NCI-H1694 treated with DMSO at 0.1 percent for 48 hours (cell line): Measurements from ENCODE around the gene F13A1.
"Not testable (repeated sequence)": the region's sequence is repeated elsewhere in the genome, so short reads cannot be mapped to it uniquely, and the experiment has no call there.

Experiments
- DNase-seq: peaks from one replicate; lab custom pipeline; 2025; lab: John Stamatoyannopoulos, UW

F13A1 gene

DNA sequence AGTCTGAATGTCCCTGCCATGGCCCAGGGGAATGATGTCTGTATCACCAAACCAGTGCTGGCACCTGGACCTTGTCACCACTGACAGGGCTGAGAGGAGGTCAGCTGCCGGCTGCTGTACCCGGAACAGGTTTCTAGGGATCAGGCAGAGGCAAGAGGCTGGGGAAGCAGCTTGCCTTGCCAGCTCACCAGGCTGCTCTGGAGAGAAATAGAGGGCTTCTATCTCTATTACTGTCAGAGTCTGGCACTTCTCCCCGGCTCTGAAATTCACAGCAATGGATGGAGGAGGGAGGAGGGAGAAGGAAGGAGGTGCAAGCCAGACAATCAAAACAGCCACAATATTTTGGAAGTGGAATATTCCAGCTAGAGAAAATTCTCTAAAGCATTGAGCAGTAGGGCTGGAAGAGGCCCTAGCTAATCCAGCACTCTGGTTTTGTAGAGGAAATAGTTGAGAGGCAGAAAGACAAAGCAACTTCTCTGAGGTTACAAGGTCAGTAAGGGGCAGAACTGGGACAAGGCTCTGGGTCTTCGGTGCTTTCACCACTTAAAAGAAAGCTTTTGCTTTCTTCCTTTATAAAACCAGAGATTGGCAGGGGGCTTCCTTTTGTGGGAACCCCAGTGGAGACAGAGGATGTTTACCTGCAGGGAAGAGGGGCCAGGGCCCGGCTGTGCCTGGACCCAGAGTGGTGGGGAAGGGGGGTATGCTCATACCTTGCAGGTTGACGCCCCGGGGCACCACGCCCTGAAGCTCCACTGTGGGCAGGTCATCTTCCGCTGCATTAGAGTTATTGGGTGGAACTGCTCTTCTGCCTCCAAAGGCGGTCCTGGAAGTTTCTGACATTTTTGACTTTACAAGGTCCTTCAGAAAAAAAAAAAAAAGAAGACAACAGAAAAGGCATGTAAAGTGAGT lies 2.4 kb downstream of the F13A1 start:
- DNase-seq, result no peak

DNA sequence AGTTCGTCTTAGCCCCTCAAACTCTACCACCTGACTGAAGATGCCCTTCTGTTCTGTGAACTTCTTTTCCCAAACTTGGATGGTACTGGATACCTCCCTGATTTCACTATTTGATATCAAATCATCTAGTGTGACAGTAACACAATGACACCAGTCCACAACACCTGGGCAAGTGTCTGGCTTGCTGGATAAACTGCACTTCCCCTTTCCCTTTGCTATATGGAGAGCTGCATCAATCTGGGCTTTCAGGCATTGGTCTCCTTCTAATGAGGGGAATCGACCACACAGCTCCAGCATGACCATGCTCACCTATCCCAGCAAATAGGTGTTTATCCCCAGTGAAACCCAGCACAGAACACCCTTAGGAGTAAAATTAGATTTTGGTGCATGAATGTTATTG lies 3.1 kb downstream of the F13A1 start:
- DNase-seq, result no peak

DNA sequence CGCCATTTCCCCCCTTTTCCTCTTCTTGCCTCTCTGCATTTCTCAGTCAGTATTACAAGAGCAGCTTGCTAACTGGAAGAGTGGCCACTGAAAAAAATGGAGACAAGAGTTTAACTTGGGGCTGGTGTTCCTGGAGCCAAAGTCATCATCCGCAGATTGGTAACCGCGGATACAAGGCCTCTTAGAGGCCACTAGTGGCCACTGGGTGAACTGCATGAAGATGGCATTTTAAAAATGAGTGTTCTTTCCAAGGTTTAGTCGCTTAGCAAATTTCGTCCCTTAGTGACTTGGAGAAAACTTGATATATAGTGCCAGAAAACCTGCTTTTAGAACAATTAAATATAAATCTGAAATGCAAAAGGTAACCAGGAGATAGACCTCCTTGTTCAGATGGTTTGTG lies 4.8 kb downstream of the F13A1 start:
- peak; percentile 49 for DNase-seq

DNA sequence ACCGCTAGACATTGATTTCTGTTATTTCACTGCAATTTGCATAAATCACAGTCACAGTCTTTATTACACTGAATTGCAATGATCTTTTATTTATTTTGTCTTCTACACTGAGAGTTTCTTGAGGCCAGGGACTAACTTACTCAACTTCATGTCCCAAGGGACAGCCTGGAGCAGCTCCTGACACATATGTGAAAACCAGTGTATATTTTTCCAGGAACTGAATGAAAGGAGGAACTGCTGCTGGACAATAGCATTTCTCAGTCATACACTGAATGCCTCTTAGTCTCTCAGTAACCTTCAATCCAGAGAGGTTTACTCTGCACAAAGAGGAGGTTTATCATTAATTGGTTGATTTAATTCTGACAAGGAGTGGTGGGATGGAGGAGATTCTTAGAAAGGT lies 5.9 kb downstream of the F13A1 start:
- no peak for DNase-seq

DNA sequence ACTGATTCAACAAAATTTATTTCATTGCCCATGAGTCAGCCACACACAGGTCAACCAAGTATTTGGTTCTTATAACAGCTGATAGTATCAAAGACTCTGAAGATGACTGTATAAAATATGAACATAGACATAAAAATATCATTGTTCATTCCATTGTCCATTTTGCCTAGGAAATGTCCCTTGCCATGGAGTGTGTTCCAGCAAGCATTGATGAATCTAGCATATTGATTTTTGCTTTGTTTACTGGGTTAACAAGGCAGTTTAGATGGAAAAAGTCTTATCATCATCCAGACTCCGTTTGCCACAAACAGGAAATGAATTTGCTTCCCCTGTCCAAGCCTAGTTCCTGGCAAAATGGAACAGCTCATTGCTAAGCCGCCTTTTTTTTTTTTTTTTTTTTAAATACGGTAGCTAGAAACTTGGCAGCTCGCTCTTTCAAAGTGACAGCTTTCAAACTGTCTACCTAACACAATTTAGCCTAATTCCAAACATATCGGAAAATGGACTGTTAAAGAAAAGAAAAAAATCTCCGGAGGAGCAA lies 7.5 kb downstream of the F13A1 start:
- DNase-seq, result no peak

DNA sequence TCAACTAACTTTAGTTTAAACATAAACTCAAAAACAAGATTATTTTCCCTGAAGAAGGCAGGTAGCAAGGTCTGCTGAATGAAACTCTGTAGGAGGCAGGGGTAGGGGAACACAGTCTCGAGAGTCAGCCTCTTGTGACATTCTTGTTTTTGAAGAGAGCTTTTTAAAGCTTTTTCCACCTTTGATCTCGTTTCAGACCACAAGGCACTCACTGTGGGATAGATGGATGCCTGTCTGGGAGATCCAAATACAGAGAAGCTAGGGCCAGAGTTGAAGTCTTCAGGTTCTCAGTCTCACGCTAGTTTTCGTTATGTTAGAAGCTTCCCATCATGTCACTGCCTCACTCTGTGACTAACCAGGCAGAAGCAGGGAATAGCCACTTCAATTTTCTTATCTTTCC lies 14.9 kb downstream of the F13A1 start:
- no peak for DNase-seq

DNA sequence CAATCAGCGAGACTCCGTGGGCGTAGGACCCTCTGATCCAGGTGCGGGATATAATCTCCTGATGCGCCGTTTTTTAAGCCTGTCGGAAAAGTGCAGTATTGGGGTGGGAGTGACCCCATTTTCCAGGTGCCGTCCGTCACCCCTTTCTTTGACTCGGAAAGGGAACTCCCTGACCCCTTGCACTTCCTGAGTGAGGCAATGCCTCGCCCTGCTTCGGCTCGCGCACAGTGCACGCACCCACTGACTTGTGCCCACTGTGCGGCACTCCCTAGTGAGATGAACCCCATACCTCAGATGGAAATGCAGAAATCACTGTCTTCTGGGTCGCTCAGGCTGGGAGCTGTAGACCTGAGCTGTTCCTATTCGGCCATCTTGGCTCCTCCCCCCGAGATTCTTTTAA lies 20.1 kb downstream of the F13A1 start:
- DNase-seq, result not testable (repeated sequence)

DNA sequence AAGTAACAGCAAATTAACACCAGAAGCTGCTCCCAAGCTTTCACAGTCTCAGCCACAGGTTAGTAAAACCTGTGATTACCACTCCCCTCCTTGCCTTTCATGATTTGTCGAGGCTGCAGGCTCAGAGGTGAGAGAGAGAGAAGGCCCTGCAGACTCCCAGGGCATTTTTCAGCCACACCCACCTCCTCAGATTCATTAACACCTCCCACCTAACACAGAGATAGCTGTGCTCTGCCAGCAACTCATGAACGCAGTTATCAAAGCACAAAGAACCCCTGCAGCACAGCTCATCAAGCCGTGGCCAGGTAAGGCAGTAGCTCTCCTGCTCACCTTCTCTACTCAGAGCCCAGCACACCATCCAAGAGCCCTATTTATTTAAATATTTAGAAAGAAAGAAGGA lies 27.1 kb downstream of the F13A1 start:
- no peak for DNase-seq

DNA sequence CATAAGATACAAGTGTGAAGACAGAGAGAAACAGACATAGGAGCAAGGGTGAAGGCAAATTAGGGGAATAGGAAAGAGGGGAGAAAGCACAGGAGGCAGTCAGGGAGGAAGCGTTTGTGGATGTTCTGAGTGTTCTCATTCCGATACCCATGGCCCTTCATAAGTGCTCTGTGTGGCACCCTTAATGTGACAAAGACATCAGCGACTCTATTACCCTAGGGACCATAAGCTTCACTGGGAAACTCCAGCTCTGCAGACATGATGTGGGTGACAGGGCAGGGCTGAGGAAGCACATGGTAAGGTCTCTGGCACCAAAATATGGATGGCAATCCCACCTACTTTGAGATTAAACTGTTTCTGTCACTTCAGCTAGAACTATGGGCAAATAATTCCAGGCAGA lies 33.0 kb downstream of the F13A1 start:
- DNase-seq, result no peak

DNA sequence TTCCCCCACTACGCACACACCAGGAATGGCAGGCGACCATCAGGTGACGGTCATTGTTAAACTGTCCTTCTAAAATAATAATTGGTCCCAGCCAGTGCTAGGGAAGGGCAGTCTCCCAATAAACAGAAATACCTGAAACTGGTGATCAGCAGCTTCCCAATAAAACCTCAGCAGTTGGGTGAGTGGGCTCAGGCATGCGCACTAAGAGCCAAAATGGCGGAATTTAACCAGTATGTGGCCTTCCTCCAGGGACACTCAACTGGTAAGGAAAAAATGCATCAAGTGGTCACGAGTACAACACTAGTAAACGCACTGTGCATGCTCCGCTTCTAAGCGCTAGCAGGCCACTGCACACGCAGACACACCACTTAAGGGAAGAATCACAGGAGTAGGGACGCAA lies 34.8 kb downstream of the F13A1 start:
- DNase-seq, result no peak

DNA sequence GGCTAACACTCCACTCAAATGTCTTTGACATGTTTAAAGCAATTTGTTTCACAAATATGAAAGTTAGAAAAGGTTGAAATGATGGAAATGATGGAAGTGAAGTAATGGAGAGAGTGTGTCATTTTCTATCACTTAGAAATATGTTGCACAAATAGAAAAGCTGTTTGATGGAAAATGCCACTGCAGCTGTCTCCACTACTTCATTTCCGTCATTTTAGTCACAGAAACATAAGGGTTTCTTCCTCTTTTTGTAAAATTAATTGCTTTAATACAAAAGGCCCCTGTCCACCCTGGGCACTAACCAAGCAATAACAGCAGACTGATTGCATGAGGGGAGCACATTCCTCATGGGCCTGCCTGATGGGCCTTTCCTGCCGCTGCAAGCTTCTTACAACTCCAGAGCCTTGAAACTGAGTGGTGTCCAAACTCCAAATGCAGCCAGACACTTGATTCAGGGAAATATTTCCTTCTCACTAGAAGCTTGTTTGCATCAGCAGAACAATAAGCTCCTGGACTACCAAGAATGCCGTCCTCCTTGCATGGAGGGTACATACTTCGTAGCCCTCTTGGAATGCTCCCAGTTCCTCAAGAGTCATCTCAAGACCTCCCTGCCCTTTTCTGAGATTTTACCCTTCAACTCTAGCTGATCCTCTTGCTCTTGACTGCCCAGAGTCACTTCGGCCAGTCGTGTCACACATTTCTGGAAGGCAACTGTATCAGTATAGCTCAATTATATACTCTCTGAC lies 36.1 kb downstream of the F13A1 start:
- no peak for DNase-seq

DNA sequence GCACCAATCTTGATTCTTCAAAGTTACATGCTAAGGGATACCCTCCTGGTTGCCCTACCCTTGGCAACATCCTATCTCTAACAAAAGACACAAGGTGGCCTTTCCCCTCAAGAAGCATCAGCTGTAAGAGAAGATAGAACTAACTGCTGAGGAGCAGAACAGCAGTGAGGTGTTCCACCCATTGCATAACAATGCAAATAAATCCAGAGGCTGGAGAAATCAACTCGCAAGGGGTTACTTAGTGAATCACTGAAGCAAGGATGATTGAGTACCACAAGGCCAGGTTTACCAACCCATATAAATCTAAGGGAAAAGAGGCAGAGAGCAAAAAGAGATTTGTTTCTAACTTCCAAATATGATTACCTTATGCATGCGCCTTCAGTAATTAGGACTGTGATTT lies 36.7 kb downstream of the F13A1 start:
- DNase-seq, result no peak

DNA sequence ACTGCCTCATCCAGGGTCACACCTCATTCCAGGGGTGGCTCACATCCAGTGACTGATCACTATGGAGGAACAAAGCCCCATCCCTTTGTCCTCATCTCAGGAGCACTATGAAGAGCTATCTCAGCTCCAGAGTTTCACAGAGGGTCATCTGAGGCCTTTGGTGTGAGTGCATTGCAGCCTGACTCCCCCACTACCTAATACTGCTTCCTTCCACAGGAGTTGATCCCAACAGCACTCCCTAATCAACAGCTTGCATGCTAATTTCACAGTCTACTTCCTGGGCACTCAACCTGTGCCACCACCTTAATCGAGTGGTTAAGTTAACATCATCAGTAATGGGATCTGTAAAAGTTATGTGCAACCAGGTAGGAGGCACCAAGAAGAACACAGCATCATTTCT lies 37.7 kb downstream of the F13A1 start:
- DNase-seq, result no peak

DNA sequence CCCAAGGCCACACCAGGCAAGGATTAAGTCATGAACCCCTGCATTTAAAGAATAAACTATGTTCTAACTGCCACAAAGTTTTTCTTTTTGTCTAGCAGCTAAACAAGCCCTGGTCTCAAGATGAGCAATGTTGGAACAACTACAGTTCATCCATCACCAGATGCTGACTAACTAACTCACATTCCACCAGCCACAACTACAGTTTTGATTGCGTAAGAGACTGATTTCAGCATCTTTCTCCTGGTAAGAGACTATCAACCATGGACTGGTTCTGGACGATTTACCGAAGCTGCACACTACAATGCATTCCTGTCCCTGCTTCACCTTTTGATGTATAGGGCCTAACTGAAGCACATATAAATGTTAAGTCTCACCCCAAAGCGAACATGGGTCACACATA lies 43.0 kb downstream of the F13A1 start:
- no peak for DNase-seq

DNA sequence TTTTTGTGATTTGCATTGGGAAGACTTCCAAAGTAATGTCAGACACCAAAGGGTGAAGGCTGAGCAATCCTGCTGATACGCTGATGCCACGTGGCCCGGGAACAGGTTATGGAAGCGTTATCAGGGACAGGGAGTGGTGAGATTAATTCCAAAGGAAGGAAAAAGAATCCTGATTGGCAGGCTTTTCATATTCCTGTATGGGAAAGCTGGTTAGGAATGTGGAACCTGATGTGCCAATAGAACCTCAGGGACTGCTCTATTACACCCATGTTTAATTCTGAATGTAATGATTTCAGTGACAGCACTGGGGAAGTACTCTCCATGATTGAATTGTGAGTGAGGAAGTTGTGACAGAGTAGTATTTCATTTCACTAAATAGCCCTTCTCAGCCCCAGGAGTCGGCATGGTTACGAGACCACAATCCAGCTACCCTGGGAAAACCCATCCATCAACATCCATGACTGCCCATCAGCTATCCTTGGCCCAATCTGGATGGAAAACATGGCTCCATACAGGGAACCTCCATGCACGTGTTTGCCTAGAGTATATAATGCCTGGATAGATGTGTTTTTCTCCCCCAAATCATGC lies 49.4 kb downstream of the F13A1 start:
- DNase-seq, result no peak

DNA sequence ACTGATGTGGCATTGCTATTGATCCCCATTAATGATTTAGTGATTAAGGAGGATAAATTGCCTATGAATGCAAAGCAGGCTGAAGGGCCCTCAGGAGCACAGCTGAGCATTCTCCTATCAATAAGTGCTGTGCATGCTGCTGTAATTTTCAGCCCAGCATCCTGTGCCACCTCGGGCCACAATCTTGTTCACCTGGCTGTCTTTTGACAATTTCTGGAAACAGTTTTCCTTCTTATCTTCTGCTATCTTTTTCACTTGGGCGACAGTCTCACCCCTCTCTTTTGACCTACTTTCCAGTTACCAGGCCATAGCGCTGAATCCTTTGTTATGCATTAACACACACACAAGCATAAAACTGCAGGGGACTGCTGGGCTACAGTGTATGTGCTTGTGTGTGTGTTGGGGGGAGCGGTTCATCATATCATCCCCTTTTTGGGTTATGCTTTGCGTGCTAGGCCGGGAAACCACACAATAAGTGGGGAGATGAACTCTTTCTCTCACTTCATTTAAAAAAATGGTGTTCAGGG lies 60.2 kb downstream of the F13A1 start:
- no peak for DNase-seq

DNA sequence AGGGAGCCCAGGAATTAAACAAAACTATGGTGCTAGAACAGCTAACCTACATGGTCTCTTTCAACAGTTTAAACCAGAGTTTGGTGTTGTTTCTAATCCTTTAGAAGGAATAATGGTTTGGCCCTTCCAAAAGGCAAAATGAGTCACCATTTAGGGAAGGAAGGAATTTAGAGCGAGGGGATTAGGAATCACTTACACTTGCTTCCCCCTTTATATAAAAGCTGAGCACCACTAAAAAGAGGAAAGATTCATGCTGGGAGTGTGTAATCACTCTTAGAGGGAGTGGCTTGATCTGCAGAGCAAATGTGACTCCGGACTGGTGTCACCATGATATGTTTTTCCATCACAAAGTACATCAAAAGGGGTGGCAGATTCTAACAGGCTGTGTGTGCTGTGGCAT lies 63.6 kb downstream of the F13A1 start:
- no peak for DNase-seq

DNA sequence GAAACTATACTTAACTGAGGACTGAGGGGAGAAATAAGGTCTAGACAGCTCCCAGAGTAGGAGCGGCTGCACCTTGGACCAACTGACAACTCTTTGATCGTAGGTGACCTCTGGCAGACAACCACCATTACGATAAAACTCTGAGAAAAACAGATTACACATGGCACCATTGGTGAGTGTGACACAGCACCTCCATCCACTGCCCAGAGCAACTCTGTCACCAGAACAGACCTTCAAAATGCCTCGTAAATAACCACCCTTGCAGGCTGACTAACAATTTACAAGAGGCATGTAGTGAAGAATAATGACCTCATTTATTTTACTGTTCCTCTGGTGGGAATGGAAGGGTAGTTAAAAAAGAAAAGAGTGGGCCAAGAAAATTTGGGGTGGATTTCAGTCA lies 64.2 kb downstream of the F13A1 start:
- no peak for DNase-seq

DNA sequence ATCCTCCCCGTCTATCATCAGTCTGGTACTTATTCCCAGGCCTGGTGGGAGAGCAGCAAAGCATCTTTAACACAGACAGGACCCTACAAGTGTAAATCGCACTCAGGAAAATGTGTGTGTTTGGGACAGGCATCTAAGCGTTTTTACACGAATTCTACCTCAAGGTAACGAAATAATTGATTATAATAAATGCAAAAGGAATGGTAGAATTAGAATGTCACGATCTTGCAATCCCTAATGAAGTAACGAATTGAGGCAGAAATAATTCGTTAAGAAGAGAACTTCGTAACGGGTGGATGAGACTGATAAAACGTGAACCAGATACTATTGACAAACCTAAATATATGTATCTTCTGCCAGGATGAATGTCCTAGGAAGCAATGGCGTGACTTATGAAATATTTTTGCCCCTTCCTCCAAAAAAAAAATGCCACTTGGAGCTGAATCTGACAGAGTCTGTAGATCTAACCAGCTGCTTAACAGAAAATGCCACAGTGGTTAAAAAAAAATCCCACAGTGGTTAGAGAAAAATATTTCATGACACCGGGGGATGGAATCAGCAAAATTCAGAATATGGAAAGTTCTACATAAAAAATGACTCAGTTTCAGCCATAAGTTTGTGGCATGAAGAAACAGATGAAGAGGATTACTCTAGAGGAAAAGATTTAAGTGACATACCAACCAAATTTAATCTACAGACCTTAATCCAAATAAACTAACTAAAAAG lies 68.7 kb downstream of the F13A1 start:
- no peak for DNase-seq

DNA sequence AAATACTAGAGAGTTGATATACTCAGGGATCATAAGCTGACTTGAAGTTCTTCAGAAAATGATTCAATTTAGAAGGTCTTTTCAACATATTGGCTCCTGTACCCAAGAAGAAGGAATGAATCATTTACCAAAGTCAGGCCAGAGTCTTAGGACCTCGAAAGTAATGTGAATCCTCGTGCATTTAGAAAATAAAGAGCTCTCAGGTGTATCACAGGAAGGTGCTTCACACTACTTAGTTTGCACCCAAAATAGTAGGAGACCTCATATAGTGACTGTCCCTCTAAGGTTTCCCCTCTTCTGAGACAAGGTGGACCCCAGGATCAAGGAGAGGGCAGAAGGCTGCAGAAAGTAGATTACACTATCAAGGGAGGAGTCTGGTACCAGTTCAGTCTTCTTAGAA lies 71.8 kb downstream of the F13A1 start:
- DNase-seq, result no peak

DNA sequence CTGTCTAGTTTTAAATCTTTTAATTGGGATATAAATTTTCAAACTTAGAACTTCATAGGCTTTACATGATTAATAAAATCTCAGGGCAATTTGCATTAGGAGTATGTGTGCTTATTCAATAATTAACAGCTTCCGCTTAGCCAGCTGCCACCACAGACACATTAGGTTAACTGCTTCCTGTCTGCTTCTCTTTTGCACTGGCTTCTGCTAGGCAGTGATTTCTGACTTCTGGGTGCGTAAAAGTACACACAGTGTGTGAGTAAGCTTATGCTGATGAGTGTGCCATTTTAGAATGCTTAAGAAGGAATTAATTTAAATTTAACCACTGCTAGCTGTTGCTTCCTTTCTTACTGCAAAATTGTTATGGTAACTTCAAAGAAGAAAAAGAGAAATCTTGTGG lies 73.9 kb downstream of the F13A1 start:
- no peak for DNase-seq

DNA sequence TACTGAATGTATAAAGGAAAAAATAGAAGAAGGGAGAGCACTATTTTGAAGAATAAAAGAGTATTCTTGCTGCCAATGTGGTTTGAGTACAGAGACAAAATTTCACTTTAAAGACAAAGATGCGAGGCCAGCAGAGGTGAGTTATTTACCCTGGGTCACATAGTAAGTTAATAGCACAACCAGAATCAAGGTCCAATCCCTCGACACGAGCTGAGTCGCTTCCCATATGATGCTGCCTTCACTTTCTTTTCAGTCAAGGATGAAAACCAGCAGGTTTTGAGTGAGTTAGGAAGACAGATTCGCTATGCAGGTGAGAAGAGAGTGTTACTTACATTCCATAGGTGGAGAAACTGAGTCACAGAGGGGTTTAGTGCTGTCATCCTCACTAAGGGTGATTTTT lies 75.8 kb downstream of the F13A1 start:
- DNase-seq, result no peak
